ENCODE measurements around the gene INTS12. TPM values are rescaled to one million over a fixed set of nuclear protein-coding genes. Genes with fewer than 3 reads are reported as not detected.

INTS12 gene
- total RNA-seq, 1 donor from 2014 or later, result 17.6 TPM

DNA sequence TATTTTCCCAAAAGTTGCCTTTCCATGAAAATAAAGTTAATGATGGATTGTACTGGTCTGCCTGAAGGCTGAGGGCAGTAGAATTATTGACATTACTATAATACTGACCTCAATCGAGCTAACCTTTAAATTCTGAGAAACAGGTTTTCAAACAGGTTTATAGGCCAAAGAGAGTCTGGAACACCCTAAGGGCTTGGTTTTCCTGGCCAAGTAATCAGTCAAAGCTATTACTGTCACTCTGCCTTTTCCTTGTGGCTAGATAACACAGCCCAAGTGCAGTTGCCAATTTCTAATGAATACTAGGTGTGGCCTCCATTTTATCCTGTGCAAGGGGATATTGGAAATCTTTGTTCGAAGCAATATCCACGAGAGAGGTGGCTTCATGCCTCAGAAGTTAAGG lies 75.2 kb downstream of the INTS12 start:
- intact Hi-C loops (cut with micrococcal nuclease), result no loop called here

Other genes with a start within 250 kb of the INTS12 start
- gene PPA2, start 234.6 kb downstream of the INTS12 start, total RNA-seq, result 51.2 and 51.3 TPM in 2 replicates
- gene ARHGEF38, start 156.1 kb downstream of the INTS12 start, total RNA-seq, result not detected in 2 replicates
- 9.5 and 11.3 TPM in 2 replicates for gene GSTCD, start 95 bp upstream of the INTS12 start, total RNA-seq
- not detected in 2 replicates for gene NPNT, start 186.8 kb upstream of the INTS12 start, total RNA-seq

Measured in T-helper 1 cell treated with Interleukin-12 subunit alpha and Interleukin-12 subunit beta and Interleukin-4 antibody, amounts not matched to agents 30 ng/mL and 1 ng/mL, for 36 hours (primary cell).